Measurements from ENCODE around the gene CPAMD8.

The CPAMD8 gene

DNA sequence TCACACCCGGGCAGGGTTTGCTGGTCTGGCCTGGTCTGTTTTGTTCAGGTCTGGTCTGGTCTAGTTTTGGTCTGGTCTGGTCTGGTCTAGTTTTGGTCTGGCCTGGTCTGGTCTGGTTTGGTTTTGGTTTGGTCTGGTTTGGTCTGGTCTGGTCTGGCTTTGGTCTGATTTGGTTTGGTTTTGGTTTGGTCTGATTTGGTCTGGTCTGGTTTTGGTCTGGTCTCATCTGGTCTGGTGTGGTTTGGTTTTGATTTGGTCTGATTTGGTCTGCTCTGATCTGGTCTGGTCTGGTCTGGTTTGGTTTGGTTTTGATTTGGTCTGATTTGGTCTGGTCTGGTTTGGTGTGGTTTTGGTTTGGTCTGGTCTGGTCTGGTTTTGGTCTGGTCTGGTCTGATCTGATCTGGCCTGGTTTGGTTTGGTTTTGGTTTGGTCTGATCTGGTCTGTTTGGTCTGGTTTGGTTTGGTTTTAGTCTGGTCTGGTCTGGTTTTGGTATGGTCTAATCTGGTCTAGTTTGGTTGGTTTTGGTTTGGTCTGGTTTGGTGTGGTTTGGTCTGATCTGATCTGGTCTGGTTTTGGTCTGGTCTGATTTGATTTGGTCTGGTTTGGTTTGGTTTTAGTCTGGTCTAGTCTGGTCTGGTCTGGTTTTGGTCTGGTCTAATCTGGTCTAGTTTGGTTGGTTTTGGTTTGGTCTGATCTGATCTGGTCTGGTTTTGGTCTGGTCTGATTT, 152.2 kb downstream of the CPAMD8 start:
- no peak for DNase-seq (ENCODE audit: low read depth)

DNA sequence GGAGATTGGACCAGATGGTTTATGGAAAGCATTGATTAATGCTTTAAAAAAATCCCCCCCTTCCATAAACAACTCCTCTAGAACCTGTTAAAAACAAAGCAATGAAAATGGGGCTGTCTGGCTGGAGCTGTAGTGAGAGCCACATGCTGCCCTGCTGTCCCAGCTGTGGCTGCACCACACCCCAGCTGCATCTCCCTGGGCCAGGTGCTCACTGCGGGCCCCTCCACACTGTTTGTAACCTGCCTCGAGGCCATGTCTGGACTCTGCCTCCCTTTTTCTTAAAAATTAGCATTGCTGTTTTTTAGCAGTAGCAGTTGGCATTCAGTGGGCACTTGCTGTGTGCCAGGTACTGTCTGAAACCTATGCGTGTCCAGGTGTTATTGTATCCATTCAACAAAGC, 153.0 kb downstream of the CPAMD8 start:
- DNase-seq (ENCODE audit: low read depth) = no peak

DNA sequence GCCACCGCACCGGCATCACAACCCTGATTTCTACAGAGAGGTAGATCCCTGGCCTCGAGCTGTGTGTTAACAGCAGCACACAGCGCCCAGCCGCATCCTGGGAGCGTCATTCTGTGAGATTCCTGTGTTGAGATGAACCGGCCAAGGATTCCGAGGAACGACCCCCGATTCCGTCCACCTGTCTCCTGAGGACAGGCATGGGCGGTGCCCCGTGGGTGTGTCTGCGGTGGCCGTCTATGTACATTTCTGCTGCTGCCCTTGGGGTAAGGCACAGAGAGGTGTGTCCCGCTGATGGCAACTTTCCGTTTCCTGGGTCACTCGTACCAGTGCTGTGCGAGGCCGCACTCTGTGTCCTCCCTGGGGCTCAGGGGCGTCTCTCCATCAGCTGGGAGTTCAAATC, 153.9 kb downstream of the CPAMD8 start:
- DNase-seq (ENCODE audit: low read depth) = no peak

DNA sequence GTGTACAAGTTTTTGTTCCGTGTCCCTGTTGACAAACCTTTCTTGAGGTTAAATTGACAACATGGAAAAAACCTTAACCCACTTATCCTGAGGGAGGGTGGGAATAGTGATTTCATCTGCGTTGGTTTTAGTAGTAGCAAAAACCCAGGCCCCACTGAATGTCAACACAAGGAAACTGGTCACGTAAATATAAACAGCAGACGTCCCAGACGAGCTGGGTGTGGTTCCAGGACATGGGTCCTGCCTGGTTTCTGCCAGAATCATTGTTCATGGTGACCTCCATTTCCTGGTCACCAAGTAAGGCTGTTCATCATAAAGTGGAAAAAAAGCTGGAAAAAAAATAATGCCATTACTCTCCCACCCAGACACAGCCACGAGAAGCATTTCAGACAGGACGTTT, 154.7 kb downstream of the CPAMD8 start:
- DNase-seq (ENCODE audit: low read depth) = no peak

DNA sequence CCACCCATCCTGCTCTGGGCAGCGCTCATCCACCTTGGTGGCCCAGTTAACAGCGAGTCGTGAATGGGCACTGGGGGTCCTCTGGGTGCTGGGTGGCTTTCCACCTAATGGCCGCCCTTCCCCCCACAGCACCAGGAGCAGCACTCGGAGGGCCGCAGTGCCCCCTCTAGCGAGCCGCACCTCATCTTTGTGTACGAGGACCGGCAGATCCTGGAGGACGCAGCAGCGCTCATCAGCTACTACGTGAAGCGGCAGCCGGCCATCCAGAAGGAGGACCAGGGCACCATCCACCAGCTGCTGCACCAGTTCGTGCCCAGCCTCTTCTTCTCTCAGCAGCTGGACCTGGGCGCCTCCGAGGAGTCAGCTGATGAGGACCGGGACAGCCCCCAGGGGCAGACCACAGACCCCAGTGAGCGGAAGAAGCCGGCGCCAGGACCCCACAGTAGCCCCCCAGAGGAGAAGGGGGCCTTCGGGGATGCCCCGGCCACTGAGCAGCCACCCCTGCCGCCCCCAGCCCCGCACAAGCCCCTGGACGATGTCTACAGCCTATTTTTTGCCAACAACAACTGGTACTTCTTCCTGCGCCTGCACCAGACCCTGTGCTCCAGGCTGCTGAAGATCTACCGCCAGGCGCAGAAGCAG, 157.2 kb downstream of the CPAMD8 start:
- DNase-seq (ENCODE audit: low read depth) = no peak

DNA sequence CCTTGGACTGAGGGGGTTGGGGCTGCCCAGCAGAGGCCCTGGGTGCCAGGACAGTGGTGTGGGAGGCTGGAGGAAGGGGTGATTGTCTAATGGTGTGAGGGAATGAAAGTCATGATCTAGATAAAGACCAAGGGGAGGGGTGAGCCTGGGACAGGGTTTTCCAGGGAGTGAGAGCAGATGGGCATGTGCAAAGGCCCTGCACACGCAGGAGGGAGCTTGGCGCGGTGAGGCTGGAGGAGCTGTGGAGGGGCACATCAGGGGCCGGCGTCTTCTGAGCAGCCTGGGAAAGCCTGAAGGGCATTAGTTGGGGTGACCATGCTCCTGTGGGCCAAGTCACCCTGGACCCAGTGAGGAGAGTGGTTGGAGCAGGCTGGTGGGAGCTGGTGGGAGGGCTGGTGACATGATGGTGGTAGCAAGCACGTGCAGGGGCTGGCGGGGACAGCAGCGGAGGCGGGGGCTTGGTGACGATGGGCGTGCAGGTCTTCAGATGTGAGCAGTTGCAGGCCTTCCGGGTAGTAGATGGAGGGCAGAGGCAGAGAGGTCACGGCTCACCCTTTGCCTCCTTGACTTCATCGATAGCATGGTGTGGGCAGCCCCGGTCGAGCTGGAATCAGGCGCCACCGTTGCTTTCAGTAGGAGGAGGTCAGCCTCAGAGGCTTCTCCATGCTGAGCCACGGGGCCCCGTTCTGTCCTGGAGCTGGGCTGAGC, 158.0 kb downstream of the CPAMD8 start:
- no peak for DNase-seq (ENCODE audit: low read depth)

DNA sequence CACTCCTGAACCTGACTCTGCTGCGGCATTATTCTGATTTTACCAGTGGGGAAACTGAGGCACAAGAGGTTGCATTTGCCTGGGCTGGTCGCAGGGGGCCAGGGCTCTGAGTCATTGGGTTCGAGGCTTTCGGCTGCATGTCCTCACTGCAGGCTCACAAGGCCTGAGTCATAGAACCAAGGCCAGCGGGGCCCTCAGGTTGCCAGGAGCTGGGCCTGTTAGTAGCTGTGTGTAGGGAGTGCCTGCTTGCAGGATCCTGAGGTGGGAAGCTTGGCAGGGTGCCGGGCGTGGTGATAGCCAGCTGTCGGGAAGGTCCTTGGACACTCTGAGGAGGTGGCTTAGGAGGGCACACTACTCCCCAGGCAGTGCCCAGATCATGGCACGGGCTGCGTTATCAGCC, 159.4 kb downstream of the CPAMD8 start:
- no peak for DNase-seq (ENCODE audit: low read depth)

DNA sequence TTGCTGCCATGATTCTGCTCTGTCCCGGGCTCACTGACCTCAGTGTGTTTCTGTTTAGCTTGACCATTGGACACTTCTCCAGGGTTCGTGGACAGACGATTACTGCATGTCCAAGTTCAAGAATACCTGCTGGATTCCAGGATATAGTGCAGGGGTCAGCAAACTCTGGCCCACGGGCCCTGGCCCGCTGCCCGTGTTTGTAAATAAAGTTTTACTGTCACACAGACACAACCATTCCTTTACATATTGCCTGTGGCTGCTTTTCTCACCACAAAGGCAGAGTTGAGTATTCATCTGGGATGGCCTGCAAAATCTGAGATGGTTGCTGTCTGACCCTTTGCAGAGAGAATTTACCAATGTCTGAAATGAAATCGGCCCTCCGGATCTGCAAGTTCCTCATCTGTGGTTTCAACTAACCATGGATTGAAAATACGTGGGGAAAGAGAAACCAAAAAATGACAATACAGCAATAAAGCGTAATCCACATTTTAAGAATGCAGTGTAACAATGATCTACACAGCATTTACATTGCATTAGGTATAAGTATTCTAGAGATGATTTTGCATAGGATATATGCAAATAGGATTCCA, 163.7 kb downstream of the CPAMD8 start:
- DNase-seq (ENCODE audit: low read depth) = no peak

DNA sequence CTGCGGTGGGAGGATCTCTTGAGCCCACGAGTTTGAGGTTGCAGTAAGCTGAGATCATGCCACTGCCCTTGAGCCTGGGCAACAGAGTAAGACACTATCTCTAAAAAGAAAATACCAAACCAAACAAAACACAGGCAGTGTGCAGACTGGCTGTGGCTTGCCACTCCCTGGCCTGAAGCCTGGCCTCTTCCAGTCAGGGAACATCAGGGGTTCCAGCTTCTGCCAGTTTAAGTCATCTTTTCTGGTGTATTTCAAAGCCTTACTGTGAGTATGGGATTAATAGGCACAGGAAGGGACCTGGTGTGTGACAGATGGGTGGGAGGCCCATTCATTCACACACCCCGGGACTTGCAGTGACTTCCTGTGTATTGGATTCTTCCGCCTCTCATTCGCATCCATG, 164.8 kb downstream of the CPAMD8 start:
- no peak for DNase-seq (ENCODE audit: low read depth)

DNA sequence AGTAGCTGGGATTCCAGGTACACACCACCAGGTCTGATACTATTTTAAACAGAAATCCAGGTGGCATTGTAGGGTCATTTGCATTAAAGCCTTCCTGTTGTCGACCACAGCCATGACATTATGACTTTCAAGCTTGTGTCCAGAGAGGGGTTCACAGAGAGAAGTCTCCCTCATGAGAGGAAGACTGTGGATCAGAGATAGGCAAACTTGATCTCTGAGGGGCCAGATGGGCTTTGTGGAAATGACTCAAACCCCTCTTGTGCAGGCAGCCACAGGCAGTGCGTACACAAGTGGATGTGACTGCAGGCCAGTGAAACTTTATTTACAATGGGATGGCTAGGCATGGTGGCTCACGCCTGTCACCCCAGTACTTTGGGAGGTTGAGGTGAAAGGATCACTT, 165.6 kb downstream of the CPAMD8 start:
- no peak for DNase-seq (ENCODE audit: low read depth)

DNA sequence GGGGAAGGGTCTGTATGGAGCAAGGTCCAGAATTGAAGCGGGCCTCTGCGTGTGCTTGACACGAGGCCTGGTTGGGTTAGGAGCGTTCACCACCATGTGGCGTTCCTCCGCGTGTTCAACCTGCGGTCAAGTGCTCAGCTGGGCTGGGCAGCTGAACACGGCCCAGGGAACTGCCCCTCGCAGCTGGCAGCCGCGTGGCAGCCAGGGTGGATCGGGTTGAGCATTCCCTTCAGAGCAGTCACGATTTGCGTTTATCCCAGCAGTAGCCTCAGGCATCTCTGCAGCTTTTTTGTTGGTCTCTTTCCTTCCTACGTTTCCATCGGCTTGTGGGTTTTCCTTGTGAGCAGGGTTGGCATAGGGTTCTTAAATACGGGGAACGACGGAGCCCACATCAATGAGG, 166.5 kb downstream of the CPAMD8 start:
- DNase-seq (ENCODE audit: low read depth) = no peak

DNA sequence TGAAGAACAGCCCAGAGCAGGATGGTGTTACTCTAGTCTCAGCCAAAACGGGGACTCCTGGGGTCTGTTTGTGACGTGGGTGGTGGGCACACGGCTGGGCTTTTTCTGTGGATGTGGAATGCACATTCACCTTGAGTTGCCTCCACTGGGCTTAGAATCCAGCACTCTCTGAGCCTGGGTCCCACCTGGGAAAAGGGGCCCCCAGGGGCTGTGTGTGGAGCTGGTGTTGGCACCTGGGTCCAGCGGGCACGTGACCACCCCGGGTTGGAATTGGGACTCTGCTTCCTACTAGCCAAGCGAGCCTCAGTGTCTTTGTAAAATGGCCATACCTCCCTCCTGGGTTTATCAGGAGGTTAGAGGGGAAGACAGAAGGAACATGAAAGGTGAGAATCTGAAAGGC, 167.0 kb downstream of the CPAMD8 start:
- DNase-seq (ENCODE audit: low read depth) = no peak

DNA sequence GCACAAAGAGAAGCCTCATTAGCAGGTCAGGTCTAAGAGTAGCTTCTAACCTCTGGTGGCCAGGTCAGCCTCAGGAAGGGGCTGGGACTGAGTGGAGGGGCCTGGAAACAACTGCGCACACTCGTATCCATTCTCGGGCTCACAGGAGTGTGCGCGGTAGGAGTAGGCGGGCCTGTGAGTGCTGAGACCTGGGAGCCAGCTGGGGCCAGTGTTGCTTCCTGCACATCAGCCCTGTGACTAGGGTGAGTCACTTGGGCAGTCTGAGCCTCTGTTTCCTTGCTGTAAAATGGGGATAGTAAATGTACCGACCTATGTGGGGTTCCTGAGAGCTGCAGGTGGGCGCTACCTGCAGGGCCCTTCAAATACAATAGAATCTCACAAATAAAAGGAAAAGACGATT, 170.5 kb downstream of the CPAMD8 start:
- no peak for DNase-seq (ENCODE audit: low read depth)

DNA sequence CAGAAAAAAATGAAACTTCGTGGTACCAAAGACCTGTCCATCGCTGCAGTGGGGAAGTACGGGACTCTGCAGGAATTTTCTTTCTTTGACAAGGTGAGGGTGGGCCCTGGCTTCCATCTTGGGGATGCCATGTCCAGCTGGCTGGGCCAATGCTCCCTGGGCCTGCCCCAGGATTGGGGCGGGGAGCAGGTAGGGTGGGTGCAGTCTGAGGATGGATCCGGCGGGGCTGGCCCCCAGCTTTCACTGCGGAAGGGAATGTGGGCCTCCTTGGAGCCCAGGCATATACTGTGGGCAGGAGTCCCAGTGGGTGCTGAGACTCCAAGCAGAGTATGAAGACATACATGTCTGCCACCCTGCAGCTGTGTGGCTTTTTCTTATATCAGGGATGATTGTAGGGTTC, 173.5 kb downstream of the CPAMD8 start:
- DNase-seq (ENCODE audit: low read depth) = no peak

DNA sequence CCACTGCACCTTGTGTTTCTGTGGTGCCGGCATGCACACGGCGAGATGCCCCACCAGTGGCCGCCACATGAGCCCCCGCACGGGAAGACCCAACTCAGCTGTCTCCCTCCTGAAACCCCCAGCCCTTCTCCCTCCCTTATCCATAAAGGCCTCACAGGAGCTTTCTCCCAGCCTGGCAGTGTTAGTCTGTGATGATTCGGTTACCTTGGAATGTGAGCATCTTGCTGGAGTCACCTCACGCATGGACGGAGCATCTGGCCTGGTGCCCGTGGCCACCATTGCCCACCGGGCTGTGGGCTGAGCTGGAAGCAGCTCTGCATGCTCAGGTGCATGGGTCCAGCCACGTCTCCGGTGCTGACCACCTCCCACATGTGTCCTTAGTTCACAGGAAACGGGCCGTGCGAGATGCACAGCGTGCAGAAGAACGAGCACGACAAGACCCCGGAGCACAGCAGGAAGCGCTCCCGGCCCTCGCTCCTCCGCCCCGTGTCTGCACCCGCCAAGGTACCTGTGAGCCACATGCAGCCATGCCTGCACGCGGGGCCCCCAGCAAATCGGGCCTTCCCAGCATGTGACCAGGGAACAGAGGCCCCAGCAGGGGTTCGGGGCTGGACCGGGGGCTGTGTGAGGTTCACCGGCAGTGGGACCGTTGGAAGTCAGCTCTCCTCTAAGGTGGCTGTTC, 175.4 kb downstream of the CPAMD8 start:
- DNase-seq (ENCODE audit: low read depth) = no peak

DNA sequence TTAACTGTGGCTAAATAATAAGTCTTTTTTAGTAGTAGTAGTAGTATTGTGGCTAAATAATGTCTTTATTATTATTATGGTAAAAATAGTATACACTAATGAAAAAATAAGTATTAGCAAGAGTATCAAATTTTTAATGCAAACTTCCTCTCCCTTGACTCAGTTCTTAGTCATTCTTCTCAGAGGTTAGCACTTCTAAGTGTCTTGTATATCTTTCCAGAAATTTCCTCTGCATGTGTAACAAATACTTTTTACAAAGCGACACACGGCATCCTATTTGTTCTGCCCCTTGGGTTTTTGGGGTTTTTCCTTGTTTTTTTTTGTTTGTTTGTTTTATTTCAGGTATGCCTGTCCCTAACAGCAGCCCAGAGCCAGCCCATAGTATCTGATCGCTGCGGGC, 176.5 kb downstream of the CPAMD8 start:
- DNase-seq (ENCODE audit: low read depth) = no peak

DNA sequence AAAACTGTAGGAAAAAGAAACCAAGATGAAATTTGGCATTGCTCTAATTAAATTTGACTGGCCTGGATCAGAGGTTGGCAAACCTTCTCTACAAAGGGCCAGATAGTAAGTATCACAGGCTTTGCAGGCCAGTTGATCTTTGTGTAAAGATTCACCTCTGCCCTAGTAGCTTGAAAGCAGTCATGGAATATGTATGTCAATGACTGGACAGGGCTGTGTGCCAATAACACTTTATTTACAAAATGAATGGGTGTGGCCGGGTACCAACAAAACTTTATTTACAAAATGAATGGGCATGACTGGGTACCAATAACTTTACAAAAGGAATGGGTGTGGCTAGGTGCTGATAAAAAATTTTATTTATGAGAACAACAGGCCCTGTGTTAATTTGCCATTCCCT, 177.4 kb downstream of the CPAMD8 start:
- no peak for DNase-seq (ENCODE audit: low read depth)

DNA sequence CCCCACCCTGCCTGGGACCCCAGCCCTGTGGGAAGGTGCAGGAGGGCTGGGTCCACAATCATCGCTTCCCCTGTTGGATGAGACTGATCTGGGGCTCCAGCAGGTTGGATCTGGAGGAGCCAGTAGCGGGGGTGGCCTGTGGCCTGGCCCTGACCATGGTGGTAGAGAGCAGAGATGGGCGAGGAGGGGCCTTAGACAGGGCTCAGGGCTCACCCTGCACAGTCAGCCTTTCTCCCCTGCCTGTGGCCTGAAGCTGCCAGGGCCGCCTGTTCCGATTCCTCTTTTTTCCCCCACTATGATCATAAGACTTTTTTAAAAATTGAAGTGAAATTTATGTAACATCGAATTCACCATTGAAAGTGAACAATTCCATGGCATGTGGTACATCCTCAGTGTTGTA, 179.2 kb downstream of the CPAMD8 start:
- DNase-seq (ENCODE audit: low read depth) = no peak

DNA sequence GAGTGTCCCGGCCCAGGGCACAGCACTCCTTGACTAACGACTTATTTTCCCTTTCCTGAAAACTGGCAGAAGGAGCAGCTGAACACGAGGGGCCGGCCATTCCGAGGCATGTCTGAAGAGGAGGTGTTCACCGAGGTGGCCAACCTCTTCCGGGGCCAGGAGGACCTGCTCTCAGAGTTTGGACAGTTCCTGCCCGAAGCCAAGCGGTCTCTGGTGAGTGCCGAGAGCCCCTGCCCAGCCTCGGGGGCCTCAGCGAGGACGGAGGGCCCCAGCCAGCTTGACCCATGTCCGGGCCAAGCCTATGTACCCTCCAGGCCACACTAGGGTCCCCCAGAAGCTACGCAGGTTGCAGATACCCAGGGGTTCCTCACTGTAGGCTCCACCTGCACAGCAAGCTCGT, 179.7 kb downstream of the CPAMD8 start:
- no peak for DNase-seq (ENCODE audit: low read depth)

All from stimulated activated CD8-positive, alpha-beta memory T cell treated with anti-CD3 and anti-CD28 coated beads, Interleukin-12 subunit alpha, Interleukin-12 subunit beta, amount 100 ng/mL, for 1 hour (primary cell).